SKM-1 treated with dmso at 0.1 percent for 144 hours (cell line): ENCODE data around the gene ZDHHC9.
A peak's percentile ranks its signal among the peaks of the same experiment; 100 is the strongest.

ENCODE experiments used
- DNase-seq: peaks from one replicate; lab custom pipeline; 2025; ENCODE audit not compliant: unreplicated experiment; lab: John Stamatoyannopoulos, UW

Gene ZDHHC9

GRCh38 chrX:129787336-129788055 is 56.2 kb downstream of the ZDHHC9 start:
- DNase-seq, result no peak

- DNase-seq, result peak; percentile 50
These were observed 57.5 kb downstream of the ZDHHC9 start for GRCh38 chrX:129786210-129786651.

DNA sequence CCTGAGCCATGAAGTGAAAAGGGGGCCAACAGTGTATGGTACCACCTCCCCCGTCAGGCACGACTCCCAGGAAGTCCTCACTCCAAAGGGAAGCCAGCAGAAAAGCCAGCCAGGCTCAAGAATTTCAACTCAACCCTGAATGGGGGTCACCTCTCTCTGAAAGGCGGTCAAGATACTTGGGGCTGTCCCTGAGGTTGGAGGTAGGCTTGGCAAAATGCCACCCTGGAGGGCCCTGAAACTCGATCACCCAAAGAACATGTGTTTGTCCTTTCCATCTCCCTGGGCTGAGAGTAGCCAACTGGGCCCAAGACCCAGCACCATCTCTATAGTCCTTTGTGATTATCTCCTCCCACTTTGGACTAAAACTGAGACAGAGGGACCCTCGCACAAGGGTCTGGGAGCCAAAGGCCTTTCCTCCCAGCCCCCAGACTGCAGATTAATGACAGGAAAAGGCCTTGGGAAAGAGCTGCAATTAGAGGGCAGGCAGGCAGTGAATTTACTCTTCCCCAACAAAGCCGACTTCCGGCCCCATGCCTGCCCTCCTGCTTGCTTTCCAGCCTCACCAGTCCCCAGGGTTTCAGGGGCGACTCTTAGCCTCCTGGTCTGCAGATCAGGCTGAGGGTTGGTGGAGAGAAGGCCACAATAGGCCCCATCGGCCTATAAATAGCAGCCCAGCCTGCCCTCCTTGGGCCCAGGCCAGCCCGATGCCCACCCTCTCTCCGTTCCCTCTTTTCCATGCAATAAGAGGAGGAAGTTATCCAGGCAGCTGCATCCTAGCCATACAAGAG is 58.3 kb downstream of the ZDHHC9 start:
- DNase-seq, result no peak

GRCh38 chrX:129784371-129784770 is 59.3 kb downstream of the ZDHHC9 start:
- DNase-seq, result no peak

DNA sequence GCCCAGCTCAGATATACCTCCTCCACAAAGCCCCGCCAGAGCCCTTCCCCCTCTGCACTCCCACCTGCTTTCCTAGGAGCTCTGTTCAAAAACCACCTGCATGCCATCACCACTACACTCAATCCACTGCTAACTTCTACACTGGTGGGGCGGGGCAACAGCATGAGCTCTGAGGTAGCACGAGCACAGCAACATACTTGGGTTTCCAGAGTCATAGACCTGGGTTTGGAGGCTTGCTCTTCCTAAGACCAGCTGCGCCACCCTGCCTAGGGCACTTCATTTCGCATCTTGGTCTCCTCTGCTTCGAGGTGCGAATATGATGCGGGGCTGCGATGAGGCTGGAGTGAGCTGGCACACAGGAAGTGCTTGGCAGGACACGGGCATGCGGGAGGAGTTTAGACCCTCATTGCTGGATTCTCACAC is 60.4 kb downstream of the ZDHHC9 start:
- no peak for DNase-seq

DNA sequence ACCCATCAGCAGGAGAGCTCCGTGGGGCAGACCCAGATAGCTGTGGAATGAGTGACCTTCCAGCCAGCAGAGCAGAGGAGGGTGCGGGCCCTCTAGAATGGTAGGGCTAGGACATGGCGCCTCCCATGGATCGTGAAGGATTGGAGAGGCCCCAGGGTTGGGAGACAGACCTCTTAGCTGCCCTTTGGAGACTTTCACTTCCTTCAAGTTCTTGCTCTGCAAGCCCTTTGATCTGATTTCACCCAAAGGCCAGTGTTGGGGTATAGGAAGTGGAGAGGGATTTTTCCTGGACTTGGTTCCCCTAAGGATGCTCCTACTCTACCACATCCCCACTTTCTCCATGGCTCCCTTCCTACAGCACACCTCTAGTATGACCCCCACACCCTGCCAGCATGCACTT is 61.0 kb downstream of the ZDHHC9 start:
- no peak for DNase-seq

GRCh38 chrX:129781680-129782495 is 61.8 kb downstream of the ZDHHC9 start:
- DNase-seq, result no peak

DNA sequence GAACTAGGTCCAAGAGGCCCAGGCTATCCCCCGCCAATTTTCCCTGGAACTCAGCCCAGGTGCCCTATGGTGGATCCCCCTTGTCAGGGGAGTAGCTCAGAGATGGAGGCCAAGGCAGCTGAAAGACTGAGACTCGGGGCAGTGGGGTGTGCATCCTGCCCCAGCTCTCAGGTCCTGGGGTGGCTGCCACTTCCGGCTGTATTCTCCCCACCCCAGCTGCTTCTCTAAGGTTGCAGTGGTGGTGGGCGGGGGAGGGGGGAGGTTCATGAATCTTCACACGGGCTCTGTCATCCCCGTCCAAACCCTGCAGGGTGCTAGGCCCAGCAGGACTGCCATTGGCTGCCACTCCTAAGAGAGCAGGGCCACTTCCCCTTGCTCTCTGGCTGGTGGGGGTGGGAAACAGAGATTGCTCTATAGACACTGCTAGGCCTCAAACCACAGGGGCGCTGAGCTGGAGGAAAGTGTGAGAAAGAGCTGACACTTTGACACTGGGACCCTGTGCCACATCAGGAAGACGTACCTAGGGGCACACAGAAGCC is 62.5 kb downstream of the ZDHHC9 start:
- DNase-seq, result peak; percentile 71

DNA sequence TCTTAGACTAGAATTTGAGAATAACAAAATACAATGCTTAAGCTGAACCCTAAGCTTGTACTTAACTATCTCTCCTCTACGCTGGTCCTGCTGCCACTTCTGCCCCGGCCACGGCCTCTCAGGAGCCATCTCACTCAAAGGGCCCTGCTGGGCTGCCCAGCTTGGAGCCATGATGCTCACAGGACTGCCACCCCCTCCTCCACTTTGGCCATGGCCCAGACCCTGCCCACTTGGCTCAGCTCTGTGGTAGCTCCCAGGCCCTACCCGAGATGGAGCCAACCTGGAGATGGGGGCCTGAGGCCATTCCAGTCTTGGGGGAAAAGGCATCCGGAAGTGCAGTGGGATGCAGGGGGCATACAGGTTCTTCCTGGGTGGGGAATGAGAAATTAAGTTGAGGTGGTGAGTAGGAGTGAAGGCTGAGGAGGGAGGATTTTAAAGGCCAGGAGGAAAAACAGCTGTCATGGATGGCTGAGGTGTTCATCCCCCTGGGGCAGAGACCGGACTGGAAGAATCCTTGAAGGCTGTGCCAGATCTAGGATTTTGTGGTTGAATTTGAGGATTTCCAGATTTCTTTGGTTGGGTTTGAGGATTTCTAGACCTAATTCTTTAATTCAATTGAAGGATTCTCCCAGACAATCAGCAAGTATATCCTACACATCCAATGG is 63.1 kb downstream of the ZDHHC9 start:
- DNase-seq, result no peak

DNA sequence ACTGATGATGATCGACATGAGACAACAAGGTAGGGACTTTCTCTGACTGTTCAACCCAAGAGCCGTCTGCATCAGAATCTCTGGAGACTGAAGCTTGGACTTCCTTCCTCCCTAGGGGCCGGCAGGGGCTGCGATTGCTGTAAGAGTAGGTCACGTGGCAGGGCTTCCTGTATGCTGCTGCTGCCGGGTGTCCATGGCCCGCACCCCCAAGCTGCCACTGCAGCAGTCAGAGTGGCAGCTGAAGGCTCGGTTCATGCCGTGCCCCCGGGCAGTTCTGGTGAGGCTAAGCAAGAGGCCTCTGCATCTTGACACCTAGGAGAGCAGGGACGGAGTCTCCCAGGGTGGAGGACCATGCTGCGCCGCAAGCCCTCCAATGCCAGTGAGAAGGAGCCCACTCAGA is 63.9 kb downstream of the ZDHHC9 start, which contains the start of gene SASH3:
TSS of gene SASH3 (plus strand) at position 203 of the 400 bp plus-strand sequence. CDS start at position 352, 149 bp downstream.
- peak; percentile 80 for DNase-seq

GRCh38 chrX:129779086-129779672 is 64.5 kb downstream of the ZDHHC9 start:
- DNase-seq, result no peak

- peak; percentile 55 for DNase-seq
These were observed 66.3 kb downstream of the ZDHHC9 start for GRCh38 chrX:129777218-129778030.

- DNase-seq, result no peak
These were observed 69.8 kb downstream of the ZDHHC9 start for GRCh38 chrX:129773649-129774458.

GRCh38 chrX:129772796-129773431 is 70.8 kb downstream of the ZDHHC9 start:
- peak; percentile 91 for DNase-seq

DNA sequence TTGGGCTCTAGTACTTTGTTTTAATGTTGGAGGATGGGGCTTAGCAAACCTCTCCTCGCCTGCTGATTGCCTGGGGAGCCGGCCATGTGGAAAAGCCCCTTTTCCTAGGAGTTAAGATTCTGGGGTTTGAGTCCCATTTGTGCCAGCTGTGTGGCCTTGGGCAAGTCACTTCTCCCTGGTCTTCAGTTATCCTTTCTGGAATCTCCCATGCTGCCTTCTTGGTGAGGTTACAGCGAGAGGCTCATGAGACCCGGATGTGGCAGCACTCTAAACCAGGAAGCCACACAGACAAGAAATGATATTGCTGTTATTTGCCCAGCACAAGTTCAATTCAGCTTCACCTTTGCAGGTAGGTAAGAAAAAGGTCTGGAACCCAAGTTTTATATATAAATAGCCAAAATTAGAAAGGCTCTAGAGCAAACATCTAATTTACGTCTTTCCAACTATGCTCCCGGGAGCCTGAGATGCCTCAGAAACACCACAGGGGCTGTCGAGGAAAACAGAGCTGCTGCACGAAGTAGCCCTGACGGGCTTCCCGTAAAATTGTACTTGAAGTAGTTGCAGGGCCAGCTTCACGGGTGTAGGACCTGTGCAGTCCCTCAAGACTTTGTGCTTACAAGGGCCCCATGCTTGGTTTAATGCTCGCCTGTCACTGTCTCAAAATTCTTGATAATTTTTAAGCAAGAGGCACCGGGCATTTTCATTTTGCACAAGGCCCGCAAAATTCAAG is 72.3 kb downstream of the ZDHHC9 start:
- DNase-seq, result no peak

DNA sequence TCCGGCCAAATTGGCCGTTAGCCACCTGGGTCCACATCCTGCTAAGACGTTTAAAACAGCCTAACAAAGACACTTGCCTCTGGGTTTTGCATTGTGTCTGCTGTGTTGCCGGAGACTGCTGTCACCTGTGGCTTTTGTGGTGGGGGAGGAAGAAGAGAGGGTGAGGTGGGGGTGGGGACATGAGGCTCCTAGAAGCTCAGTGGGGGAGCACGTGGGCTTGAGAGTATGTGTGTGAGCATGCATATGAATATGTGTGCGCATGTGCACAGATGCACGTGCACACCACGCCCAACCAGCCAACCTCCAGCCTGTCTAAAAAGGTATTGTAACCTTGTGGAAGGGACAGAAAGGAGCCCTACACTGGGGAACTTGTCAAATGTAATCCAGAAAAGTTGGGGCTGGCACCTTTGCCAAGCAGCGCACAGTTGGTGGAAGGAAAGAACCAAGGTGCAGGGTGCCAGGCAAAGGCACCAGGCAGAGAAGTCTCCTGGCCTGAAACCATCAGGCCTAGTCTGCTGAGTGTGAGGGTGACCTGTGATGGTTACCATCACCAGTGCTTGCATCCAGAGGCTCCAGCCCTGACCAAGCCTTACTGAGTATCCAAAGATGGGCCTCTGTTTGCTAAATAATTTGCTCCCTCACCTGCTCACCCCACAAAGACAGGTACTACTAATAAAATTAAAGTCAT is 74.1 kb downstream of the ZDHHC9 start:
- no peak for DNase-seq
